OCI-LY7 (cell line): ENCODE measurements around the gene STK38L.

Experiments used
- CTCF ChIP-seq: fragments of 200-600 bp; sonication (generic); conservative IDR thresholded peaks from 2 replicates; pipeline ENCODE4 v1.5.1; 2014; ENCODE audit warnings: mild to moderate bottlenecking, antibody characterized with exemption, low read length, moderate library complexity, mixed read lengths
- EZH2phosphoT487 ChIP-seq: fragments of 200-600 bp; sonication (generic); IDR thresholded peaks from 2 replicates; pipeline ENCODE4 v1.6.1; 2018; ENCODE audit warnings: low read depth, borderline replicate concordance, mild to moderate bottlenecking, mixed run types, antibody characterized with exemption, low read length, moderate library complexity, mixed read lengths

GRCh38 chr12:27300226-27300625, 56.1 kb downstream of the STK38L start:
- TF ChIP-seq CTCF (no peak), EZH2phosphoT487 (no peak)
